GM13977 (cell line): ENCODE results near the gene AUTS2.
"Not testable (repeated sequence)": the region's sequence is repeated elsewhere in the genome, so short reads cannot be mapped to it uniquely, and the experiment has no call there.

Experiments used
- DNase-seq: peaks from one replicate; pipeline ENCODE4 v3.0.0; 2012; ENCODE audit warnings: low spot score
- CTCF ChIP-seq: IDR thresholded peaks from 2 replicates; pipeline ENCODE4 v1.5.1; 2012; ENCODE audit warnings: mild to moderate bottlenecking, control low read depth; ENCODE audit not compliant: insufficient read depth; ENCODE audit errors: extremely low read depth, missing control alignments
- in situ Hi-C: fragments of 300-500 bp; cut with MboI; formaldehyde crosslinking; loops from one replicate; pipeline ENCODE4 v1.12.0; 2022; ENCODE audit warnings: low sequenced_read_pairs, low pct_unique_long_range_greater_than_20kb, mixed read lengths, inconsistent platforms; ENCODE audit not compliant: unreplicated experiment

The AUTS2 gene

GRCh38 chr7:70356085-70356786, 758.0 kb downstream of the AUTS2 start:
- DNase-seq, result no peak
- TF ChIP-seq CTCF, result no peak
- in situ Hi-C loops, result no loop called here

GRCh38 chr7:70356787-70357328, 758.6 kb downstream of the AUTS2 start:
- DNase-seq, result no peak
- TF ChIP-seq CTCF, result no peak
- in situ Hi-C loops, result no loop called here

GRCh38 chr7:70360557-70360956, 762.3 kb downstream of the AUTS2 start:
- DNase-seq, result no peak
- no peak for TF ChIP-seq CTCF
- in situ Hi-C loops, result no loop called here

- TF ChIP-seq CTCF, result no peak
- no peak for DNase-seq
- in situ Hi-C loops, result no loop called here
These were observed 763.5 kb downstream of the AUTS2 start for GRCh38 chr7:70361821-70362220.

GRCh38 chr7:70364393-70364792, 766.1 kb downstream of the AUTS2 start:
- in situ Hi-C loops, DNase-seq: not testable (repeated sequence)

- no peak for TF ChIP-seq CTCF
- DNase-seq, result no peak
- in situ Hi-C loops, result no loop called here
These were observed 773.4 kb downstream of the AUTS2 start for GRCh38 chr7:70371652-70372051.

GRCh38 chr7:70372768-70373515, 774.7 kb downstream of the AUTS2 start:
- no peak for TF ChIP-seq CTCF
- in situ Hi-C loops, result no loop called here
- DNase-seq, result no peak
